HG02623 (cell line): ENCODE data around the gene PPP2R5C.

Source experiments
- ATAC-seq: cut with Tn5 transposase; IDR thresholded peaks from one replicate; pipeline ENCODE4 v1.9.1; 2021; ENCODE audit warnings: moderate library complexity; ENCODE audit not compliant: unreplicated experiment

The PPP2R5C gene

GRCh38 chr14:101909371-101910096, 148.0 kb downstream of the PPP2R5C start:
- ATAC-seq, result no peak

DNA sequence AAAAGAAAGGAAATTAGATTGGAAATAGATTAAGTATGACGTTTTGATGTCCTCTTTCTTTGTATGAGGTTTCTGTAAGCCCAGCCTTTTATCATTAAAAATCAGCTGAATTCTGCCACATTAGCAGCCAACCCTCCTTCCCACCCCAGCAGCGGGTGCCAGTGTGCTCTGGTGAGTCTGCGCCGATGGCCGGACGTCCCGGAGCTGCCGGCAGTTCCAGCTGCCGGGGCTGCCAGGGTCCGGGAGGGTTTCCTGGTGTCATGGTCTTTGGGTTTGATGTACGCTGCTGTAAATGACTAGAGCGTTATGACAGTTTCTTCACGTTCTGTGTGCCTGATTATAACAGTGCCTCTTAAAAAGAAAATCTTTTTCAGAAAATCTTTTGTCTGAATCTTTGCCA, 151.3 kb downstream of the PPP2R5C start:
- no peak for ATAC-seq

DNA sequence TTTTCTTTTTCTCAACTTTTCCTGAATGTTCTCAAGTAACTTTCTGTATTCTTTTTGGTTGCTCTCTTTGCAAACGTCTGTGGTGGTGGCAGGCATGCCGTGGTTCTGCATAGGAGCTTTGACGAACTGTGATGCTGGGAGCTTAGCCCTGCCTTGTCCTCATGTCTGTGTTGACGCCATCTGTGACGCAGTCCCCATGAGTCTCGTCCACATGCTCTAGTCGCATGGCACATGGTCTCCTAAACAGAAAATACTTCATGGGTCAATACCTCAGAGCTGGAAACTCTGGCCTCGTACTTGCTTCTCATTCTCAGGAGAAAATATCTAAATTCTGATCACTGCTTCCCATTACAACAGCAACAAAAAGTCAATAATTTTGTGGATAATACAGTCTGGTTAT, 152.6 kb downstream of the PPP2R5C start:
- ATAC-seq, result no peak

- ATAC-seq, result no peak
These were observed 154.6 kb downstream of the PPP2R5C start for GRCh38 chr14:101915871-101916815.

GRCh38 chr14:101916816-101917412, 155.4 kb downstream of the PPP2R5C start:
- no peak for ATAC-seq

GRCh38 chr14:101917413-101918017, 156.0 kb downstream of the PPP2R5C start:
- no peak for ATAC-seq

GRCh38 chr14:101918065-101918989, 156.8 kb downstream of the PPP2R5C start:
- ATAC-seq, result no peak

DNA sequence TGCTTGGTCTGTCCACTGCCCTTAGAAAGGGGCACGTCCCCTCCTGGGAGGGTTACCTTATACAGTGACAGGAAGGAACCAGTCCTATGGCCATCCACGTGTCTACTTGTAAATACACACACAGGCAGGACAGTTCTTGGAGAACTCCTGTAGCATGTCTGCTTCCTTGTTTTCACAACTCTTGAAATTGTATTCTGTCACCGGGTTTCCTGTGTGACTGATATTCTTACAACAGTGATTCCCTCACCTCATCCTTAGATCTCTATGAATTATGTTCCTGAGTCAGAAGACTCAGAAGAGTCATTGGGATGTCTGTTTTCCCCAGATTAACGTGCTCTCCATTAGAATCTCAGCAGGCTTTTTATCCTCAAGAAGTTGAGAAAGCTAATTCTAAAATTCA, 158.8 kb downstream of the PPP2R5C start:
- no peak for ATAC-seq

DNA sequence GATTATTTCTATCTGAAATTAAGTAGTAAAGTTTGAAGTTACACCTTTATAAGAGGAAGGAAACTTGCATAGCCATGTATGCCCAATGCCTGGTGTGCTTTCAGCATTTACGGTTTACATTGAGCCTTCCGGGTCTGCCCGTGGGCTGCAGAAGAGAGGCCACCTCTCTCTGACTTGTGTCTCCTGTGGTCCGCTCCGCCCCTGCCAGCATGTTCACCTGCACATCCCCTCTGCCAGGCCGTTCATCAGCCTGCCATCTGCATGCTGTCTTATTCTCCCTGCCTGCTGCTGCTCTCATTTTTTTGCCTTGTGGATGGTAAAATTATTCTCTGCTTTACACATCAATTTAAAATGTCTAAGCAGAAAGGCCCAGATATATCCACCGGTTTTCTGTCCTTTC, 161.4 kb downstream of the PPP2R5C start:
- ATAC-seq, result no peak

- ATAC-seq, result no peak
These were observed 163.6 kb downstream of the PPP2R5C start for GRCh38 chr14:101925152-101925551.

GRCh38 chr14:101926085-101926484, 164.6 kb downstream of the PPP2R5C start:
- ATAC-seq, result no peak

GRCh38 chr14:101926620-101927019, 165.1 kb downstream of the PPP2R5C start:
- no peak for ATAC-seq

DNA sequence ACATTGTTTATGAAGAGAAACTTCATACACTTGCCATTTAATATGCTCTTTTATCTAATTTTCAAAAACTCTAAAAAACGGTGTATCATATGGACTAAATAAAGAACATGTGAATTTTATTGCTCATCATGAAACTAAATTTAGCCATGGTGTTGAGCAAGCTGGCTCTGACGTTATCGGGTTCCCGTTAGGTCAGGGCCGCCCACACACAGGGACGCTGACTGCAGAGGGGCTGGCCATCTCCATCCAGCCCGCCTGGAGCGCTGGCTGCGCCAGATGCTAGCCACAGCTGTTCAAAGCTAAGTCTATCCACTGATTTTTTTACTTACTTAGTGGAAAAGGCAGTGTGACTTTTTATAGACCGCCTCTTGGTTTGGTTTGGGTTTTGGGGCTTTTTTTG, 166.3 kb downstream of the PPP2R5C start:
- no peak for ATAC-seq

DNA sequence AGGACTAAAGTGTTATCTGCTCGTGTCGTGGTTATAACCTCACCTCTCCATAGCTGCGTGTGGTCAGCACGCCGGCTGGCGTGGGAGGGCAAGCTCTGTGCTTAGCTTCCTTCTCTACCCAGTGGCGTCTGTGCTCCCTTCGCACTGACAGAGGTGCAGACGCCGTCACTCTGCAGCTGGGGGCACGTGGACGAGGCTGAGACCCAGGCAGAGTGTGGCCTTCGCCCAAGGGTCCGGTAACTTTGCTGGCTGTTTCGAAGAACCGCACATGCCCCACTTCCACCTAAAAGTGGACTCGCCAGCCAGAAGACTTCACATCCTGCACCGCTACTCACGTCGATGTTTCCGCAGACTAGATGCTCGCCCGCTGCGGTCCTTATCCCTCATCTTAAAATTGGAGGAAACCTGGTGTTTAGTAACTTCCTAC, 166.9 kb downstream of the PPP2R5C start:
- no peak for ATAC-seq

- ATAC-seq, result no peak
These were observed 167.6 kb downstream of the PPP2R5C start for GRCh38 chr14:101929096-101929495.

DNA sequence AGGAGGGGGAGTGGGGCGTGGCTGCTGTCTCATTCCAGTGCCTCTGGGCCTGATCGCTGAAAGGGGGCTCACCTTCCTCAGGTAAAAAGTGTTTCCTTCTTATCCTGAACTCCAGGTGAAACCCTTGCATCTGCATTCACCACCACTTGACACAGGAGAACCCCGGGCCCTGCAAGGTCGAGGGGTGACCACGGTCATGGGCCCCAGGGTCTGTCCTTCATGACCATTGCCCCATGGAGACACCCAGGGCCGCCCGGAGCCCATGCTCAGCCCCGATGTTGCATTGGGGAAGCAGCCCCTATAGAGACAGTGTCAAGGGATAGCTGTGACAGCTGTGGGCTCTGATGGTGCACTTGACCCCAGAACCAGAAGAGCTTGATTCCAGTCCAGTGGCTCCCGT, 168.4 kb downstream of the PPP2R5C start:
- ATAC-seq, result no peak

DNA sequence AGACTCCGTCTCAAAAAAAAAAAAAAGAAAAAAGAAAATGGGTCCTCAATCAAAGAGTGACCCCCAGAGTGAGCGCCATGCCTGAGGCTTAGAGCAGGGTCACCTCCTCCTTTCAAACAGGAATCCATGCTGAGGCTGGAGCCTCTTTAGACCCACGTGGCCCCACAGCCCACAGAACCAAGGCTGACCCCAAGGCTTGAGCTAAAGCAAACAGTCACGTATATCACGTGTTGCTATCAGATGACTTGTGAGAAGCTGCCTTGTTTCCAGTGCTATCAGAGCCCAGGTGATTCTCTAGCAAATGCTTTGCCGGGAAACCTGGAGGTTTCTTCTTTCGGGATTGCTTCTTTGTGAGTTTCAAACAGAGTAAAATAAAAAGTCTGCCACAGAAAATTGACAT, 171.2 kb downstream of the PPP2R5C start:
- ATAC-seq, result no peak

DNA sequence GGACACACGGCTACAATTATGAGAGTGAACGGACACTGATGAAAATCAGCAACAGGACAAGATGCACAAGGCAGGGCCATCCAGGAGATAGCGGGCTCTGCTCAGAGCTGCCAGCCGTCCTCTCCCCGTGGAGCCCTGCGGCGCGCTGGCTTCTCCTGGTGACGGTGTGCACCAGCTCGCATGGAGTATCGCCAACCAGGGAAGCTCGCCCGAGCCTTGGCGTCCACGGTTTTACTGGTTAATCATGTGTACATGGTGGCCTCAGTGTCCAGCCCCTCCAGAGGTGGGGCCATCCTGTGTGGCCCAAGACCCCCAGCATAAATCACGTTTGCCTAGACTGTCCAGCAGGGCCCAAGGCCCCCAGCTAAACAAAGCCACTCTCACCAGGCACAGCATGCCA, 171.7 kb downstream of the PPP2R5C start:
- ATAC-seq, result no peak

- no peak for ATAC-seq
These were observed 173.2 kb downstream of the PPP2R5C start for GRCh38 chr14:101934601-101935150.
